Spleen (tissue), 7 donors: ENCODE data around the gene RIPK3.

Experiments
- POLR2A ChIP-seq, 3 donors: fragments of 450-650 bp; IDR thresholded peaks; one replicate each; pipeline ENCODE4 v1.5.1; 2017; ENCODE audit warnings: antibody characterized with exemption in 3 of 3, mild to moderate bottlenecking in 1 of 3
- TF ChIP-seq, protein P1 (sequence below), 11 experiments: fragments of 200-600 bp in 7 of 11; fragments of 450-650 bp in 4 of 11; sonication (generic) in 4 of 11; IDR thresholded peaks in 8 of 11; conservative IDR thresholded peaks in 3 of 11; 1 replicate in 7 of 11; 2 replicates in 4 of 11; pipeline versions ENCODE4 v1.4.0 to v1.8.0; 2016 to 2021; ENCODE audit warnings: antibody characterized with exemption in 11 of 11, inconsistent platforms in 4 of 11, mild to moderate bottlenecking in 1 of 11
- donor health status: DM: no; HTN: no; CAD: no; lungs with moderate emphysema.
- donor health status: DM: no; HTN: no; CAD: no.
- donor health status: DM: no; HTN: no; CAD: no.

DNA sequence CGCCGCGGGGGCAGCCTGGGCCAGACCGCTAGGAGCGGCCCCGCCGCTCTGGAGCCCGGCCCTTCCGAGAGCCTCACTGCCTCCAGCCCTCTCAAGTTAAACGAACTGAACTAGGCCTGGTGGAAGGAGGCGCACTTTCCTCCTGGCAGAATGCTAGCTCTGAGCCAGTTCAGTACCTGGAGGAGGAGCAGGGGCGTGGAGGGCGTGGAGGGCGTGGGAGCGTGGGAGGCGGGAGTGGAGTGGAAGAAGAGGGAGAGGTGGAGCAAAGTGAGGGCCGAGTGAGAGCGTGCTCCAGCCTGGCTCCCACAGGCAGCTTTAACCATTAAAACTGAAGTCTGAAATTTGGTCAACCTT, 23.2 kb downstream of the RIPK3 start:
- TF ChIP-seq POLR2A (IDR thresholded peaks at IDR 0.05) = no peak
- TF ChIP-seq, protein P1, sequence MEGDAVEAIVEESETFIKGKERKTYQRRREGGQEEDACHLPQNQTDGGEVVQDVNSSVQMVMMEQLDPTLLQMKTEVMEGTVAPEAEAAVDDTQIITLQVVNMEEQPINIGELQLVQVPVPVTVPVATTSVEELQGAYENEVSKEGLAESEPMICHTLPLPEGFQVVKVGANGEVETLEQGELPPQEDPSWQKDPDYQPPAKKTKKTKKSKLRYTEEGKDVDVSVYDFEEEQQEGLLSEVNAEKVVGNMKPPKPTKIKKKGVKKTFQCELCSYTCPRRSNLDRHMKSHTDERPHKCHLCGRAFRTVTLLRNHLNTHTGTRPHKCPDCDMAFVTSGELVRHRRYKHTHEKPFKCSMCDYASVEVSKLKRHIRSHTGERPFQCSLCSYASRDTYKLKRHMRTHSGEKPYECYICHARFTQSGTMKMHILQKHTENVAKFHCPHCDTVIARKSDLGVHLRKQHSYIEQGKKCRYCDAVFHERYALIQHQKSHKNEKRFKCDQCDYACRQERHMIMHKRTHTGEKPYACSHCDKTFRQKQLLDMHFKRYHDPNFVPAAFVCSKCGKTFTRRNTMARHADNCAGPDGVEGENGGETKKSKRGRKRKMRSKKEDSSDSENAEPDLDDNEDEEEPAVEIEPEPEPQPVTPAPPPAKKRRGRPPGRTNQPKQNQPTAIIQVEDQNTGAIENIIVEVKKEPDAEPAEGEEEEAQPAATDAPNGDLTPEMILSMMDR (IDR thresholded peaks at IDR 0.05 in 8 of 11, conservative IDR thresholded peaks at IDR 0.05 in 3 of 11) = no peak
